Astrocyte of the cerebellum (primary cell): Measurements from ENCODE around the gene C2orf76.

Source experiments
- DNase-seq: peaks from one replicate; pipeline ENCODE4 v3.0.0-alpha.2; 2011; ENCODE audit warnings: low read depth
- H3K4me3 ChIP-seq: 2 replicates; pipeline ENCODE4 v1.5.1; 2011; ENCODE audit warnings: mild to moderate bottlenecking, low read depth, low read length, moderate library complexity
- CTCF ChIP-seq: IDR thresholded peaks from 2 replicates; pipeline ENCODE4 v1.5.1; 2012; ENCODE audit warnings: low read length, low read depth, moderate library complexity, mild to moderate bottlenecking; ENCODE audit errors: missing control alignments
- in situ Hi-C: cut with HindIII; loops from 2 replicates; pipeline ENCODE4 v1.10.0; 2017; ENCODE audit warnings: low sequenced_read_pairs

Gene C2orf76

GRCh38 chr2:119366649-119367471 lies at the start of gene C2orf76, which contains the start of gene DBI:
Gene C2orf76, minus strand, starts transcription at chr2:119366834. Its CDS starts 26,875 bp downstream, at chr2:119339959.
Gene DBI, plus strand, starts transcription at chr2:119366977. Its CDS starts 75 bp downstream, at chr2:119367052.
- peak within 1 kb of the TSS; percentile 62 for H3K4me3 ChIP-seq
- DNase-seq, result peak; percentile 83
- in situ Hi-C loops, result no loop called here
- TF ChIP-seq CTCF, result no peak

GRCh38 chr2:119415630-119416029 lies 49.0 kb upstream of the C2orf76 start:
- in situ Hi-C loops, result no loop called here
- no peak for DNase-seq
- H3K4me3 ChIP-seq, result no peak overlapping the region
- TF ChIP-seq CTCF, result no peak

GRCh38 chr2:119414894-119415293 lies 48.3 kb upstream of the C2orf76 start:
- no peak overlapping the region for H3K4me3 ChIP-seq
- no peak for TF ChIP-seq CTCF
- in situ Hi-C loops, result no loop called here
- DNase-seq, result no peak

- in situ Hi-C loops, result no loop called here
- no peak overlapping the region for H3K4me3 ChIP-seq
- no peak for TF ChIP-seq CTCF
- no peak for DNase-seq
Measured at GRCh38 chr2:119409506-119409905, 42.9 kb upstream of the C2orf76 start.

- no peak for DNase-seq
- in situ Hi-C loops, result no loop called here
- H3K4me3 ChIP-seq, result no peak overlapping the region
- TF ChIP-seq CTCF, result no peak
Measured at GRCh38 chr2:119408221-119408619, 41.6 kb upstream of the C2orf76 start.

- H3K4me3 ChIP-seq, result no peak overlapping the region
- peak; percentile 45 for DNase-seq
- in situ Hi-C loops, result no loop called here
- TF ChIP-seq CTCF, result peak; percentile 76
Measured at GRCh38 chr2:119407430-119408220, 41.0 kb upstream of the C2orf76 start.
